Stimulated activated memory B cell treated with anti-CD40 and anti-IgM and Interleukin-4, amounts not matched to agents 10 μg/mL and 1 μg/mL and 100 μg/mL, for 72 hours (primary cell): ENCODE results near the gene SAMD14.
"Not testable (repeated sequence)": the region's sequence is repeated elsewhere in the genome, so short reads cannot be mapped to it uniquely, and the experiment has no call there.

ENCODE experiments used
- ATAC-seq: fragments of 150-1000 bp; cut with Tn5 transposase; 2 replicates; pipeline ENCODE4 v1.10.0; 2021
- H3K27ac Mint-ChIP-seq: one replicate; pipeline ENCODE4 v1.8.0; 2022; ENCODE audit warnings: mild to moderate bottlenecking, mixed read lengths
- H3K27me3 Mint-ChIP-seq: one replicate; pipeline ENCODE4 v1.8.0; 2022; ENCODE audit warnings: mixed read lengths
- H3K36me3 Mint-ChIP-seq: one replicate; pipeline ENCODE4 v1.8.0; 2022; ENCODE audit warnings: mixed read lengths
- H3K4me1 Mint-ChIP-seq: one replicate; pipeline ENCODE4 v1.8.0; 2022; ENCODE audit warnings: mixed read lengths
- H3K4me3 Mint-ChIP-seq: one replicate; pipeline ENCODE4 v1.8.0; 2022; ENCODE audit warnings: mild to moderate bottlenecking, moderate library complexity, mixed read lengths
- H3K9me3 Mint-ChIP-seq: one replicate; pipeline ENCODE4 v1.8.0; 2022; ENCODE audit warnings: mixed read lengths

SAMD14 gene

DNA sequence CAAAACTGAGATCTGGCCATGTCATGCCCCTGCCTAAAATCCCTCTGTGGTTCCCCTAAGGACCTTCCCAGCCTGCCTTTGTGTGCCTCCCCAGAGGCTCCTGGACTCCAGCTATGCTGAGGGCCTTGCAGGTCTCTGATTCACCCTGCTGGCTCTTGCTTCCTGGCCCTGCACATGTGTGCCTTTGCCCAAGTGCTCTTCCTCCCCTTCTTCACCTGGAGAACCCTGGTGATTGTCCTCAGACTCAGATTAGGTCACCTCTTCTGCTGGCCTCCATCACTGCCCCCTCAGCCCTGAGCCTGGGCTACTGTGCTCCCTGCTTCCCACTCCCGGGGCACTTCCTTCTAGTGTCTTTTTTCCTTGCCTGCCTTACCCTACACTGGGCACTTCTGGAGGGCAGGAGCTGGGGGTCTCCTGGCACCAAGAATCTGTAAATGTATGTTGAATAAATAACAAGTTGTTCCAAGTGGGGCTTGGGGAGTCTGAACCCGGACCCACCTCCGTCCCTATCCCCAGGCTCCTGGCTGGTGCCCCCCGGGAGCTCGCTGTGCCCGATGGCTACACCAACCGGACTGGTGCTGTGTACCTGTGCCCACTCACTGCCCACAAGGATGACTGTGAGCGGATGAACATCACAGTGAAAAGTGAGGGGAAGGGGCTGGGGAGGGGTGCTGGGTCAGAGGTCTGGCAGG lies 66.3 kb downstream of the SAMD14 start:
- peaks cover 2% of the 10 kb centered on the region for H3K27me3 Mint-ChIP-seq
- no peak overlapping the region for H3K4me3 Mint-ChIP-seq
- peaks cover 13% of the 10 kb centered on the region for H3K4me1 Mint-ChIP-seq

DNA sequence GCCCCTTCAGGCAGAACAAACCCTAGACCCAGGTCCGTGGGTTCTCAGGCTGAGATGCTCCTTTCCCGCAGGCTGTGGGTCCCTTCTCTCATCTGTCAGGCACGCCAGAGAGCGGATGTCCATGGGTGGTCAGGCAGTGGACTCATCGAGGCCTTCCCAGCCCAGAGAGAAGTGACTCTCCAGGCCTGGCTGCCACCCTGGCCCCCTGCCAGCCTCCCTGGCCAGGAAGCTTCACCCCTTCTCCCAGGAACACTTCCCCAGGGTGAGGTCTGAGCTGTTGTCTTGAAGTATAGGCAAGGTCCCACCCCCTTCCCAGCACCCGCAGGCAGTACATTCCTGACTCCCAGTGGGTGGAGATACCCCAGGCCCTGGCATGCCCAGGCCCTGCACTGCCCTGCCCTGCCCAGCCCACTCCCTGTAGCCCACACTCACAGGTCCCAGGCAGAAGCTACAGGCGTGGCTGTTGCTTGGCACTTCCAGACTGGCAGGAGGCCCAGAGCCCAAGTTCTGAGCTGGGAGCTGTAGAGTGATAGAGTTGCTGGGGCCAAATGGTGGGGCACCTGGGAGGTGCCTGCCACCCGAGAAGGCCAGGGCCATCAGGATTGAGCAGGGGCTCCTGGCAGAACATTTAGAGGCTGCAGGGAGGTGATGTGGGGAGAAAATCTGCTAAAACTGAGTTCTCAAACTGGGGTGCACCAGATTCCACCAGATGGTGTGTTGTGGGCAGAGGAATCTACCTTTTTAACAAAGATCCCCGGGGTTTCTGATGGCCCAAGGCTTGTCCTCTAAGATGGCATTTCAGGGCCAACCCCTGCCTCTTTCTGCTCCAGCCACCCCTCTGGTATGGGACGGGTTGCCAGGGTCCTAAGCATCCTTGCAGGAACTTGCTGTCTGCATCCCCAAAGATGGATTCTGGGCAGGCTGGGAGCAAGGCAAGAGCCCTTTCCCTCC lies 67.4 kb downstream of the SAMD14 start:
- no peak overlapping the region for H3K4me3 Mint-ChIP-seq
- H3K4me1 Mint-ChIP-seq: peaks cover 18% of the 10 kb centered on the region
- no peak overlapping the region for H3K27ac Mint-ChIP-seq
- H3K27me3 Mint-ChIP-seq: peaks cover 14% of the 10 kb centered on the region
- ATAC-seq: no peak
- no peaks in the 10 kb centered on the region for H3K9me3 Mint-ChIP-seq
- H3K36me3 Mint-ChIP-seq: no peaks in the 10 kb centered on the region

More for the DNA sequence above, 66.3 kb downstream of the SAMD14 start:
- ATAC-seq: no peak
- Mint-ChIP-seq H3K9me3 (no peaks in the 10 kb centered on the region), H3K27ac (no peak overlapping the region), H3K36me3 (peaks cover 5% of the 10 kb centered on the region)

DNA sequence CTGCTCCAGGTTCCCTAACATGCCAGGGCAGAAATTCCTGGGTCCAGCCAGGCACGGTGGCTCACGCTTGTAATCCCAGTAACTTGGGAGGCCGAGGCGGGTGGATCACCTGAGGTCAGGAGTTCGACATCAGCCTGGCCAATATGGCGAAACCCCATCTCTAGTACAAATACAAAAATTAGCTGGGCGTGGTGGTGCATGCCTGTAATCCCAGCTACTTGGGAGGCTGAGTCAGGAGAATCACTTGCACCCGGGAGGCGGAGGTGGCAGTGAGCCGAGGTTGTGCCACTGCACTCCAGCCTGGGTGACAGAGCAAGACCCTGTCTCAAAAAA lies 68.3 kb downstream of the SAMD14 start:
- H3K9me3 Mint-ChIP-seq, ATAC-seq, H3K4me3 Mint-ChIP-seq, H3K27ac Mint-ChIP-seq, H3K36me3 Mint-ChIP-seq: not testable (repeated sequence)
- Mint-ChIP-seq H3K4me1 (peaks cover 27% of the 10 kb centered on the region), H3K27me3 (peaks cover 17% of the 10 kb centered on the region)

GRCh38 chr17:50060951-50061712 lies 68.8 kb downstream of the SAMD14 start:
- no peak for ATAC-seq
- H3K27me3 Mint-ChIP-seq: peaks cover 17% of the 10 kb centered on the region
- H3K36me3 Mint-ChIP-seq: no peaks in the 10 kb centered on the region
- H3K27ac Mint-ChIP-seq: no peak overlapping the region
- no peak overlapping the region for H3K4me3 Mint-ChIP-seq
- no peaks in the 10 kb centered on the region for H3K9me3 Mint-ChIP-seq
- peaks cover 31% of the 10 kb centered on the region for H3K4me1 Mint-ChIP-seq
